ENCODE data around the gene ABHD10.

Gene ABHD10

GRCh38 chr3:111968319-111969054 is 10.3 kb upstream of the ABHD10 start:
- no peak for DNase-seq
- 94% methylated on average over 3 of the region's 5 CpGs for WGBS
- H3K4me3 ChIP-seq (ENCODE audit: insufficient read depth in 1 of 2, low read depth in 1 of 2, low read length in 2 of 2) = no peak overlapping the region
- no peak overlapping the region for H3K4ac ChIP-seq (ENCODE audit: low read depth in 1 of 2, low read length in 2 of 2)
- no peak overlapping the region for H2BK15ac ChIP-seq (ENCODE audit: low read depth, poor library complexity, severe bottlenecking)
- H3K79me1 ChIP-seq (replicated peaks; ENCODE audit: low read length, poor library complexity, severe bottlenecking) = peaks cover 2% of the 10 kb centered on the region
- H3K4me1 ChIP-seq (ENCODE audit: control insufficient read depth, insufficient read depth, low read depth, low read length) = no peaks in the 10 kb centered on the region
- no peak overlapping the region for H3K4me2 ChIP-seq (ENCODE audit: low read length, poor library complexity, severe bottlenecking)
- H3K9ac ChIP-seq (ENCODE audit: low read length) = peak overlapping the region; percentile 22
- H2AK5ac ChIP-seq (ENCODE audit: low read length, severe bottlenecking) = no peak overlapping the region
- no peaks in the 10 kb centered on the region for H3K9me3 ChIP-seq (ENCODE audit: control insufficient read depth, low read length)
- H3K18ac ChIP-seq (ENCODE audit: low read depth in 1 of 2, low read length in 2 of 2) = no peak overlapping the region
- no peak overlapping the region for H2BK120ac ChIP-seq (ENCODE audit: low read depth, low read length)
- no peak overlapping the region for H3K23ac ChIP-seq (ENCODE audit: low read length in 2 of 2)
- peaks cover 10 to 94% of the 10 kb centered on the region in 2 experiments for H3K36me3 ChIP-seq (ENCODE audit: control insufficient read depth in 1 of 2, insufficient read depth in 2 of 2, low read depth in 1 of 2, low read length in 2 of 2)
- no peak overlapping the region for H3K14ac ChIP-seq (ENCODE audit: low read length in 2 of 2)
- no peak overlapping the region for H2BK12ac ChIP-seq (ENCODE audit: low read length in 2 of 2)
- H2BK5ac ChIP-seq (ENCODE audit: low read depth, low read length, poor library complexity, severe bottlenecking) = no peak overlapping the region
- no peak overlapping the region for H2AFZ ChIP-seq (ENCODE audit: low read depth, low read length)
- no peaks in the 10 kb centered on the region for H3K27me3 ChIP-seq (ENCODE audit: control insufficient read depth in 1 of 2, insufficient read depth in 1 of 2, low read length in 2 of 2)
- H4K91ac ChIP-seq (ENCODE audit: low read length) = no peak overlapping the region
- no peak overlapping the region for H3K27ac ChIP-seq (ENCODE audit: low read length, poor library complexity, severe bottlenecking)
- no peak overlapping the region for H4K8ac ChIP-seq (ENCODE audit: low read length)

- Histone ChIP-seq H2BK12ac (ENCODE audit: low read length in 2 of 2) (no peak overlapping the region), H4K91ac (ENCODE audit: low read length) (no peak overlapping the region), H3K9me3 (ENCODE audit: control insufficient read depth, low read length) (no peaks in the 10 kb centered on the region), H3K9ac (ENCODE audit: low read length) (no peak overlapping the region), H3K27ac (ENCODE audit: low read length, poor library complexity, severe bottlenecking) (no peak overlapping the region), H3K4ac (ENCODE audit: low read depth in 1 of 2, low read length in 2 of 2) (no peak overlapping the region), H3K18ac (ENCODE audit: low read depth in 1 of 2, low read length in 2 of 2) (no peak overlapping the region), H4K8ac (ENCODE audit: low read length) (no peak overlapping the region), H3K79me1 (replicated peaks; ENCODE audit: low read length, poor library complexity, severe bottlenecking) (peaks cover 2% of the 10 kb centered on the region), H2BK5ac (ENCODE audit: low read depth, low read length, poor library complexity, severe bottlenecking) (no peak overlapping the region), H3K27me3 (ENCODE audit: control insufficient read depth in 1 of 2, insufficient read depth in 1 of 2, low read length in 2 of 2) (no peaks in the 10 kb centered on the region), H2AK5ac (ENCODE audit: low read length, severe bottlenecking) (no peak overlapping the region), H2BK120ac (ENCODE audit: low read depth, low read length) (no peak overlapping the region), H2AFZ (ENCODE audit: low read depth, low read length) (no peak overlapping the region), H3K4me3 (ENCODE audit: insufficient read depth in 1 of 2, low read depth in 1 of 2, low read length in 2 of 2) (no peak overlapping the region), H3K4me1 (ENCODE audit: control insufficient read depth, insufficient read depth, low read depth, low read length) (no peaks in the 10 kb centered on the region), H3K23ac (ENCODE audit: low read length in 2 of 2) (no peak overlapping the region), H2BK15ac (ENCODE audit: low read depth, poor library complexity, severe bottlenecking) (no peak overlapping the region), H3K36me3 (ENCODE audit: control insufficient read depth in 1 of 2, insufficient read depth in 2 of 2, low read depth in 1 of 2, low read length in 2 of 2) (peaks cover 10 to 95% of the 10 kb centered on the region in 2 experiments), H3K14ac (ENCODE audit: low read length in 2 of 2) (no peak overlapping the region), H3K4me2 (ENCODE audit: low read length, poor library complexity, severe bottlenecking) (no peak overlapping the region)
- no peak for DNase-seq
- no CpG with 5 or more reads among the region's 3 CpGs for WGBS
Observed at GRCh38 chr3:111970376-111970775, 8.4 kb upstream of the ABHD10 start.

DNA sequence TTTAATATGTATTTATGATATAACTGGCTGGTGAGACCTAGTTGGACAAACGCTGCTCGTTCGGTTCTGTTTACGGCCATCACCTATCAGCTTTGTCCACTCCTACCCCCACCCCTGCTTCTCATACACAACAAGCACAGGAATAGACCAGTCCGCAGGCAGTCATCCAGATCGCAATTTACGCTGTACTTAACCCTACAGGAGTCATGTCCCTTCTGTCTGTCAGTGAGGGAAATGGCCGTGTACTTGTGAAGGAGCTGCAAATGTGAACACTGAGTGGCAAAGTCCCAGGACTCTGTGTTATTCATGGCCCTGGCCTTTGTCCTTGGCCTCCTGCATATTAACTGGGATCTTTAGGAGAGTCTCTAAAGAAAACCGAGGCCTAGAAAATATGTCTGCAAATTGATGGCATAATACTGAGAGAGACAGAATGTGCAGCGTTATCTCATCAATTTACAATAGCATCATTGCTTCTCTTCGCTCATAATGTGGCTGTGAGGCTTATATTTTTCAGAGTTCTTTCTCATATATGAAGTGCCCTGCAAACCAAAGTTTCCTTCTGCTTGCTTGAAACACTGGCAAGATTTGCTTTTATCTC is 7.2 kb upstream of the ABHD10 start:
- H3K23ac ChIP-seq (ENCODE audit: low read length in 2 of 2) = no peak overlapping the region
- DNase-seq = no peak
- no peak overlapping the region for H3K4me2 ChIP-seq (ENCODE audit: low read length, poor library complexity, severe bottlenecking)
- no peak overlapping the region for H2AK5ac ChIP-seq (ENCODE audit: low read length, severe bottlenecking)
- peaks cover 2% of the 10 kb centered on the region for H3K79me1 ChIP-seq (replicated peaks; ENCODE audit: low read length, poor library complexity, severe bottlenecking)
- no peaks in the 10 kb centered on the region for H3K9me3 ChIP-seq (ENCODE audit: control insufficient read depth, low read length)
- H4K91ac ChIP-seq (ENCODE audit: low read length) = no peak overlapping the region
- H3K18ac ChIP-seq (ENCODE audit: low read depth in 1 of 2, low read length in 2 of 2) = no peak overlapping the region
- H2BK12ac ChIP-seq (ENCODE audit: low read length in 2 of 2) = no peak overlapping the region
- H3K27ac ChIP-seq (ENCODE audit: low read length, poor library complexity, severe bottlenecking) = no peak overlapping the region
- H2BK15ac ChIP-seq (ENCODE audit: low read depth, poor library complexity, severe bottlenecking) = no peak overlapping the region
- H4K8ac ChIP-seq (ENCODE audit: low read length) = no peak overlapping the region
- H3K36me3 ChIP-seq (ENCODE audit: control insufficient read depth in 1 of 2, insufficient read depth in 2 of 2, low read depth in 1 of 2, low read length in 2 of 2) = peaks cover 6 to 91% of the 10 kb centered on the region in 2 experiments
- H2AFZ ChIP-seq (ENCODE audit: low read depth, low read length) = no peak overlapping the region
- no peak overlapping the region for H3K9ac ChIP-seq (ENCODE audit: low read length)
- 83% methylated on average over 10 of the region's 11 CpGs for WGBS
- no peak overlapping the region for H3K4ac ChIP-seq (ENCODE audit: low read depth in 1 of 2, low read length in 2 of 2)
- no peak overlapping the region for H3K14ac ChIP-seq (ENCODE audit: low read length in 2 of 2)
- no peaks in the 10 kb centered on the region for H3K27me3 ChIP-seq (ENCODE audit: control insufficient read depth in 1 of 2, insufficient read depth in 1 of 2, low read length in 2 of 2)
- no peak overlapping the region for H2BK120ac ChIP-seq (ENCODE audit: low read depth, low read length)
- H3K4me1 ChIP-seq (ENCODE audit: control insufficient read depth, insufficient read depth, low read depth, low read length) = no peaks in the 10 kb centered on the region
- no peak overlapping the region for H3K4me3 ChIP-seq (ENCODE audit: insufficient read depth in 1 of 2, low read depth in 1 of 2, low read length in 2 of 2)
- H2BK5ac ChIP-seq (ENCODE audit: low read depth, low read length, poor library complexity, severe bottlenecking) = no peak overlapping the region

GRCh38 chr3:111972891-111973290 is 5.9 kb upstream of the ABHD10 start:
- Histone ChIP-seq H4K91ac (ENCODE audit: low read length) (no peak overlapping the region), H3K27me3 (ENCODE audit: control insufficient read depth in 1 of 2, insufficient read depth in 1 of 2, low read length in 2 of 2) (no peaks in the 10 kb centered on the region), H3K79me1 (replicated peaks; ENCODE audit: low read length, poor library complexity, severe bottlenecking) (peaks cover 2% of the 10 kb centered on the region), H4K8ac (ENCODE audit: low read length) (no peak overlapping the region), H3K4me2 (ENCODE audit: low read length, poor library complexity, severe bottlenecking) (no peak overlapping the region), H3K4me3 (ENCODE audit: insufficient read depth in 1 of 2, low read depth in 1 of 2, low read length in 2 of 2) (no peak overlapping the region), H3K4ac (ENCODE audit: low read depth in 1 of 2, low read length in 2 of 2) (no peak overlapping the region), H2BK15ac (ENCODE audit: low read depth, poor library complexity, severe bottlenecking) (no peak overlapping the region), H2BK12ac (ENCODE audit: low read length in 2 of 2) (no peak overlapping the region), H3K23ac (ENCODE audit: low read length in 2 of 2) (no peak overlapping the region), H3K4me1 (ENCODE audit: control insufficient read depth, insufficient read depth, low read depth, low read length) (no peaks in the 10 kb centered on the region), H3K14ac (ENCODE audit: low read length in 2 of 2) (no peak overlapping the region), H2AFZ (ENCODE audit: low read depth, low read length) (no peak overlapping the region), H2BK5ac (ENCODE audit: low read depth, low read length, poor library complexity, severe bottlenecking) (no peak overlapping the region), H3K36me3 (ENCODE audit: control insufficient read depth in 1 of 2, insufficient read depth in 2 of 2, low read depth in 1 of 2, low read length in 2 of 2) (peaks cover 6 to 82% of the 10 kb centered on the region in 2 experiments), H3K18ac (ENCODE audit: low read depth in 1 of 2, low read length in 2 of 2) (no peak overlapping the region), H3K9me3 (ENCODE audit: control insufficient read depth, low read length) (no peaks in the 10 kb centered on the region), H3K27ac (ENCODE audit: low read length, poor library complexity, severe bottlenecking) (no peak overlapping the region), H2AK5ac (ENCODE audit: low read length, severe bottlenecking) (no peak overlapping the region), H2BK120ac (ENCODE audit: low read depth, low read length) (no peak overlapping the region), H3K9ac (ENCODE audit: low read length) (no peak overlapping the region)
- WGBS = 100% methylated on average over 1 of the region's 3 CpGs
- DNase-seq = no peak

Measured in mesenchymal stem cell (in vitro differentiated cells and primary cell).